Coronary artery (tissue), 2 donors: ENCODE data around the gene CDH5.

Experiments
- DNase-seq: peaks from one replicate; pipeline ENCODE4 v3.0.0-alpha.2; 2017; ENCODE audit warnings: low spot score
- H3K27ac ChIP-seq, 2 donors: fragments of 200-600 bp; sonication (generic); one replicate each; pipeline ENCODE4 v1.5.1; 2016 to 2019
- H3K4me3 ChIP-seq: fragments of 200-600 bp; sonication (generic); 2 replicates; pipeline ENCODE4 v1.5.1; 2016; ENCODE audit warnings: mild to moderate bottlenecking, moderate library complexity
- CTCF ChIP-seq: fragments of 200-600 bp; sonication (generic); IDR thresholded peaks from one replicate; pipeline ENCODE4 v1.5.1; 2019; ENCODE audit warnings: antibody characterized with exemption

Gene CDH5

GRCh38 chr16:66360624-66361324 is 5.7 kb upstream of the CDH5 start:
- H3K4me3 ChIP-seq: no peak overlapping the region
- no peak for DNase-seq
- H3K27ac ChIP-seq: peak overlapping the region in 1 of 2 donors; percentile 40
- TF ChIP-seq CTCF: no peak

- no peak for DNase-seq
- H3K4me3 ChIP-seq: no peak overlapping the region
- no peak overlapping the region for H3K27ac ChIP-seq
- no peak for TF ChIP-seq CTCF
Measured at GRCh38 chr16:66361604-66362135, 4.8 kb upstream of the CDH5 start.

- no peak for TF ChIP-seq CTCF
- Histone ChIP-seq H3K4me3 (no peak overlapping the region), H3K27ac (peak overlapping the region in 1 of 2 donors; percentile 64)
- DNase-seq: no peak
Measured at GRCh38 chr16:66363211-66363777, 3.2 kb upstream of the CDH5 start.

GRCh38 chr16:66364117-66364958 is 2.2 kb upstream of the CDH5 start:
- H3K27ac ChIP-seq: peak overlapping the region; percentile 12 to 64
- DNase-seq: no peak
- TF ChIP-seq CTCF: no peak
- H3K4me3 ChIP-seq: no peak overlapping the region

- H3K27ac ChIP-seq: peak overlapping the region in 1 of 2 donors; percentile 68
- DNase-seq: no peak
- TF ChIP-seq CTCF: no peak
- no peak overlapping the region for H3K4me3 ChIP-seq
Measured at GRCh38 chr16:66364959-66365306, 1.6 kb upstream of the CDH5 start.

- peak overlapping the region in 1 of 2 donors; percentile 79 for H3K27ac ChIP-seq
- no peak overlapping the region for H3K4me3 ChIP-seq
- TF ChIP-seq CTCF: no peak
- DNase-seq: no peak
Measured at GRCh38 chr16:66365651-66366050, 840 bp upstream of the CDH5 start.
